Renal cortical epithelial cell (primary cell): Measurements from ENCODE around the gene PLK4. TPM values are rescaled to one million over a fixed set of nuclear protein-coding genes. Genes with fewer than 3 reads are reported as not detected.
"Not testable (repeated sequence)": the region's sequence is repeated elsewhere in the genome, so short reads cannot be mapped to it uniquely, and the experiment has no call there.

Source experiments
- DNase-seq: peaks from one replicate; pipeline ENCODE4 v3.0.0-alpha.2; 2011; ENCODE audit warnings: low read depth
- total RNA-seq: library from RNA; depleted of rRNA; stranded (reverse); fragments of >200 nt; gene quantifications from 2 replicates; pipeline ENCODE4 v1.2.3, GENCODE V29; 2014

PLK4 gene
- total RNA-seq, 1 donor from 2014 or later, result 2.7 TPM

- no peak for DNase-seq
Measured at GRCh38 chr4:127905029-127905428, 24.3 kb downstream of the PLK4 start.

DNA sequence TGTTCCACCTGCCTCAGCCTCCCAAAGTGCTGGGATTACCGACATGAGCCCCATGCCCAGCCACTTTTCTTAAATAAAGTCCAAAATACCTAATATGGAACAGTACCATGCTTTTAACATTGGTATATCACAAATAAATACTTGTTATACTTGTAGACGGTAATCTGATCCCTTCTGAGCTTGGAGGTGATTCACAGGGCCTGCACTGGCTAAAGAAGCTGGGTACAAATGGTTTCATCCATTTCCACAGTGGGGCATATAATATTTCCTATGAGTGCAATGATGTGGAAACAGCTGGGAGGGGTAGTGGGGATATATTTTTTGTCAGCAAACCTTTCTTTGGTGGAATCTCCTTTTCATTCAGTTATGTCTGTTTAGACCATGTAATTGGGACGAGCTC is 35.8 kb downstream of the PLK4 start:
- no peak for DNase-seq

- DNase-seq, result no peak
Measured at GRCh38 chr4:127917151-127917550, 36.5 kb downstream of the PLK4 start.

GRCh38 chr4:127920521-127920920 is 39.8 kb downstream of the PLK4 start:
- DNase-seq, result no peak

- no peak for DNase-seq
Measured at GRCh38 chr4:127922226-127922625, 41.5 kb downstream of the PLK4 start.

- DNase-seq, result not testable (repeated sequence)
Measured at GRCh38 chr4:127925720-127926119, 45.0 kb downstream of the PLK4 start.

- no peak for DNase-seq
Measured at GRCh38 chr4:127930175-127930574, 49.5 kb downstream of the PLK4 start.

DNA sequence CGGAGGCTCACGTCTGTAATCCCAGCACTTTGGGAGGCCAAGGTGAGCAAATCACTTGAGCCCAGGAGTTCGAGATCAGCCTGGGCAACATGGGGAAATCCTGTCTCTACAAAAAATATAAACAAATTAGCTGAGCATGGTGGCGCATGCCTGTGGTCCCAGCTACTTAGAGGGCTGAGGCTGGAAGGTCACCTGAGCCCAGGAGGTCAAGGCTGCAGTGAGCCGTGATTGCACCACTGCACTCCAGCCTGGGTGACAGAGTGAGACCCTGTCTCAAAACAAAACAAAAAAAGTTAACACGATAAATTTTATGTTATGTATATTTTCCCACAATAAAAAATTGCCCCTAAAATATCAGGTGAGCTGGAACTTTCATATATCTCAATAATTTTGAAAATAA is 51.1 kb downstream of the PLK4 start:
- not testable (repeated sequence) for DNase-seq

- DNase-seq, result peak; percentile 14
Measured at GRCh38 chr4:127936974-127937373, 56.3 kb downstream of the PLK4 start.

Other genes starting within 250 kb of the PLK4 start
- gene INTU, start 247.9 kb upstream of the PLK4 start, total RNA-seq, result 4.2 and 12.0 TPM in 2 replicates
- not detected in 2 replicates for gene SLC25A31, start 150.5 kb upstream of the PLK4 start, total RNA-seq
- gene HSPA4L, start 98.6 kb upstream of the PLK4 start, total RNA-seq, result 18.6 and 40.7 TPM in 2 replicates
- 12.9 and 20.7 TPM in 2 replicates for gene MFSD8, start 84.3 kb downstream of the PLK4 start, total RNA-seq
- gene ABHD18, start 84.5 kb downstream of the PLK4 start, total RNA-seq, result 15.1 and 17.0 TPM in 2 replicates
- 40.1 and 48.5 TPM in 2 replicates for gene LARP1B, start 180.4 kb downstream of the PLK4 start, total RNA-seq